ENCODE data around the gene C12orf75.

Gene C12orf75

GRCh38 chr12:105384916-105385535, 54.5 kb downstream of the C12orf75 start:
- no peak overlapping the region for H3K27ac ChIP-seq (ENCODE audit: extremely low read depth, low read depth, low read length)
- H3K4me3 ChIP-seq (ENCODE audit: low read depth, low read length), result no peak overlapping the region
- H3K36me3 ChIP-seq (ENCODE audit: control insufficient read depth in 2 of 2, insufficient read depth in 1 of 2, low read length in 2 of 2), result no peaks in the 10 kb centered on the region; a peak in 1 of 3 replicates
- ChIA-PET POLR2A (interaction anchor here (0.6 kb wide), 1 partner anchor 149 kb away, joined by 3 read pairs; the partner anchor contains the start of gene APPL2), CTCF (interaction anchor here (1.3 to 1.4 kb wide), 2 partner anchors 92 to 150 kb away, joined by 4 read pairs; no protein-coding TSS in a partner anchor)
- TF ChIP-seq ZFP37 (tag by site-specific recombination; IDR thresholded peaks at IDR 0.05) (no peak), ZSCAN5A (tag by site-specific recombination; IDR thresholded peaks at IDR 0.05) (no peak), ZNF488 (tag by site-specific recombination; IDR thresholded peaks at IDR 0.05) (no peak), SP7 (tag by site-specific recombination; IDR thresholded peaks at IDR 0.05) (no peak), ZEB2 (tag by site-specific recombination; IDR thresholded peaks at IDR 0.05) (no peak), ZBTB21 (tag by site-specific recombination; IDR thresholded peaks at IDR 0.05) (no peak), ZNF148 (tag by site-specific recombination; IDR thresholded peaks at IDR 0.05; ENCODE audit: borderline replicate concordance) (no peak), HOXD13 (CRISPR knock-in tag; IDR thresholded peaks at IDR 0.05; ENCODE audit: borderline replicate concordance) (no peak), ZNF555 (tag by site-specific recombination; conservative IDR thresholded peaks at IDR 0.05) (no peak), PRDM10 (tag by site-specific recombination; IDR thresholded peaks at IDR 0.05) (no peak), ZNF623 (tag by site-specific recombination; IDR thresholded peaks at IDR 0.05) (no peak), EGR2 (tag by site-specific recombination; IDR thresholded peaks at IDR 0.05; ENCODE audit: low read depth) (no peak), ZSCAN18 (tag by site-specific recombination; IDR thresholded peaks at IDR 0.05) (no peak), ZNF354C (tag by site-specific recombination; IDR thresholded peaks at IDR 0.05; ENCODE audit: borderline replicate concordance, low read depth) (no peak)
- TF ChIP-seq, protein P1, sequence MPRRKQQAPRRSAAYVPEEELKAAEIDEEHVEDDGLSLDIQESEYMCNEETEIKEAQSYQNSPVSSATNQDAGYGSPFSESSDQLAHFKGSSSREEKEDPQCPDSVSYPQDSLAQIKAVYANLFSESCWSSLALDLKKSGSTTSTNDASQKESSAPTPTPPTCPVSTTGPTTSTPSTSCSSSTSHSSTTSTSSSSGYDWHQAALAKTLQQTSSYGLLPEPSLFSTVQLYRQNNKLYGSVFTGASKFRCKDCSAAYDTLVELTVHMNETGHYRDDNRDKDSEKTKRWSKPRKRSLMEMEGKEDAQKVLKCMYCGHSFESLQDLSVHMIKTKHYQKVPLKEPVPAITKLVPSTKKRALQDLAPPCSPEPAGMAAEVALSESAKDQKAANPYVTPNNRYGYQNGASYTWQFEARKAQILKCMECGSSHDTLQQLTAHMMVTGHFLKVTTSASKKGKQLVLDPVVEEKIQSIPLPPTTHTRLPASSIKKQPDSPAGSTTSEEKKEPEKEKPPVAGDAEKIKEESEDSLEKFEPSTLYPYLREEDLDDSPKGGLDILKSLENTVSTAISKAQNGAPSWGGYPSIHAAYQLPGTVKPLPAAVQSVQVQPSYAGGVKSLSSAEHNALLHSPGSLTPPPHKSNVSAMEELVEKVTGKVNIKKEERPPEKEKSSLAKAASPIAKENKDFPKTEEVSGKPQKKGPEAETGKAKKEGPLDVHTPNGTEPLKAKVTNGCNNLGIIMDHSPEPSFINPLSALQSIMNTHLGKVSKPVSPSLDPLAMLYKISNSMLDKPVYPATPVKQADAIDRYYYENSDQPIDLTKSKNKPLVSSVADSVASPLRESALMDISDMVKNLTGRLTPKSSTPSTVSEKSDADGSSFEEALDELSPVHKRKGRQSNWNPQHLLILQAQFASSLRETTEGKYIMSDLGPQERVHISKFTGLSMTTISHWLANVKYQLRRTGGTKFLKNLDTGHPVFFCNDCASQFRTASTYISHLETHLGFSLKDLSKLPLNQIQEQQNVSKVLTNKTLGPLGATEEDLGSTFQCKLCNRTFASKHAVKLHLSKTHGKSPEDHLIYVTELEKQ (tag by site-specific recombination; IDR thresholded peaks at IDR 0.05; ENCODE audit: borderline replicate concordance), result no peak
- TF ChIP-seq, protein P2, sequence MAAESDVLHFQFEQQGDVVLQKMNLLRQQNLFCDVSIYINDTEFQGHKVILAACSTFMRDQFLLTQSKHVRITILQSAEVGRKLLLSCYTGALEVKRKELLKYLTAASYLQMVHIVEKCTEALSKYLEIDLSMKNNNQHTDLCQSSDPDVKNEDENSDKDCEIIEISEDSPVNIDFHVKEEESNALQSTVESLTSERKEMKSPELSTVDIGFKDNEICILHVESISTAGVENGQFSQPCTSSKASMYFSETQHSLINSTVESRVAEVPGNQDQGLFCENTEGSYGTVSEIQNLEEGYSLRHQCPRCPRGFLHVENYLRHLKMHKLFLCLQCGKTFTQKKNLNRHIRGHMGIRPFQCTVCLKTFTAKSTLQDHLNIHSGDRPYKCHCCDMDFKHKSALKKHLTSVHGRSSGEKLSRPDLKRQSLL (tag by site-specific recombination; IDR thresholded peaks at IDR 0.05), result no peak
- TF ChIP-seq, protein P3, sequence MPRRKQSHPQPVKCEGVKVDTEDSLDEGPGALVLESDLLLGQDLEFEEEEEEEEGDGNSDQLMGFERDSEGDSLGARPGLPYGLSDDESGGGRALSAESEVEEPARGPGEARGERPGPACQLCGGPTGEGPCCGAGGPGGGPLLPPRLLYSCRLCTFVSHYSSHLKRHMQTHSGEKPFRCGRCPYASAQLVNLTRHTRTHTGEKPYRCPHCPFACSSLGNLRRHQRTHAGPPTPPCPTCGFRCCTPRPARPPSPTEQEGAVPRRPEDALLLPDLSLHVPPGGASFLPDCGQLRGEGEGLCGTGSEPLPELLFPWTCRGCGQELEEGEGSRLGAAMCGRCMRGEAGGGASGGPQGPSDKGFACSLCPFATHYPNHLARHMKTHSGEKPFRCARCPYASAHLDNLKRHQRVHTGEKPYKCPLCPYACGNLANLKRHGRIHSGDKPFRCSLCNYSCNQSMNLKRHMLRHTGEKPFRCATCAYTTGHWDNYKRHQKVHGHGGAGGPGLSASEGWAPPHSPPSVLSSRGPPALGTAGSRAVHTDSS (tag by site-specific recombination; IDR thresholded peaks at IDR 0.05), result no peak
- no peaks in the 10 kb centered on the region for H3K9me3 ChIP-seq (ENCODE audit: control insufficient read depth, insufficient read depth, low read depth, low read length)
- no peaks in the 10 kb centered on the region for H3K4me1 ChIP-seq (ENCODE audit: control insufficient read depth, insufficient read depth, low read length)
